ENCODE data around the gene CD160.
"Not testable (repeated sequence)": the region's sequence is repeated elsewhere in the genome, so short reads cannot be mapped to it uniquely, and the experiment has no call there.

CD160 gene

DNA sequence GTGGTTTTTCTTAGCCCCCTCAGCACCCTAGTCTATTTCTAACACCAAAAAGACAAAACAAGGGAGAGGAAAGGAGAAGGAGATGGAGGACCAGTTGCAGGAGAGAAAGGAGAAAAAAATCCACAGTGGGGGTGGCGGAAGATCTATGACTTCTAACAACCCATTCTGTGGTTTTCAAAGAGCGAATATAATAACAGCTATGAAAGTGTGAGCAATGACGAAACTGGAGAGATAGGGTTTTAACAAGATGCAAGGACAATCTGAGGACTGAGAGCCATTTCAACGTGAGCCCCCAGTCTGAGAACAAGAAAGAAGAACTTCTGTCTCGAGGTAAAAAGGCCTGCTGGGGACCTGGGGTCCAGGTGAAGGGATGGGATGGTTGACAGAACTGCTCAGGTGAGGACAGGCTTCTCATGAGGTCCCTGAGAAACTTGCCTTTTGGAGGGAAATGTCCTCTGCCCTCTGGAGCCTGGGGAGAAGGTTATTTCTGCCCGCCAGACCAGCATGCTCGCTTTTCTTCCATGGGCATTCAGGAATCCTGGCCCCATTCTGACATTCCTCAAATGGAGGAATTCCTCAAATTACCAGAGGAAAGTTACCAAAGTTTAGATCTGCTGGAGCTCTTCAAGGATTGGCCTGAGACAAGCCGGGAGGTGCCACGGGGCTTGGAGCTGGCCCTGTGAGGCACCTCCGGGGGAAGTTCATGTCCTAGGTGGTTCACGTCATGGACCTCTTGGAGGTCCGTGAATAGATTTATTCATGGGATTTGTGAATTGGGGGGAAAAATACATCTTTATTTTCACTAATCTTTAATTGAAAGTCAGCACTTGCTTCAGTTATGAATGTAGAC lies at the start of gene CD160:
CD160 (plus strand) TSS at position 270 of the 850 bp plus-strand sequence. CDS start 8,829 bp downstream, outside the sequence.
- TF ChIP-seq, protein P1, sequence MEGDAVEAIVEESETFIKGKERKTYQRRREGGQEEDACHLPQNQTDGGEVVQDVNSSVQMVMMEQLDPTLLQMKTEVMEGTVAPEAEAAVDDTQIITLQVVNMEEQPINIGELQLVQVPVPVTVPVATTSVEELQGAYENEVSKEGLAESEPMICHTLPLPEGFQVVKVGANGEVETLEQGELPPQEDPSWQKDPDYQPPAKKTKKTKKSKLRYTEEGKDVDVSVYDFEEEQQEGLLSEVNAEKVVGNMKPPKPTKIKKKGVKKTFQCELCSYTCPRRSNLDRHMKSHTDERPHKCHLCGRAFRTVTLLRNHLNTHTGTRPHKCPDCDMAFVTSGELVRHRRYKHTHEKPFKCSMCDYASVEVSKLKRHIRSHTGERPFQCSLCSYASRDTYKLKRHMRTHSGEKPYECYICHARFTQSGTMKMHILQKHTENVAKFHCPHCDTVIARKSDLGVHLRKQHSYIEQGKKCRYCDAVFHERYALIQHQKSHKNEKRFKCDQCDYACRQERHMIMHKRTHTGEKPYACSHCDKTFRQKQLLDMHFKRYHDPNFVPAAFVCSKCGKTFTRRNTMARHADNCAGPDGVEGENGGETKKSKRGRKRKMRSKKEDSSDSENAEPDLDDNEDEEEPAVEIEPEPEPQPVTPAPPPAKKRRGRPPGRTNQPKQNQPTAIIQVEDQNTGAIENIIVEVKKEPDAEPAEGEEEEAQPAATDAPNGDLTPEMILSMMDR (IDR thresholded peaks at IDR 0.05) = no peak
- H2AFZ ChIP-seq = no peak within 1 kb of the TSS

DNA sequence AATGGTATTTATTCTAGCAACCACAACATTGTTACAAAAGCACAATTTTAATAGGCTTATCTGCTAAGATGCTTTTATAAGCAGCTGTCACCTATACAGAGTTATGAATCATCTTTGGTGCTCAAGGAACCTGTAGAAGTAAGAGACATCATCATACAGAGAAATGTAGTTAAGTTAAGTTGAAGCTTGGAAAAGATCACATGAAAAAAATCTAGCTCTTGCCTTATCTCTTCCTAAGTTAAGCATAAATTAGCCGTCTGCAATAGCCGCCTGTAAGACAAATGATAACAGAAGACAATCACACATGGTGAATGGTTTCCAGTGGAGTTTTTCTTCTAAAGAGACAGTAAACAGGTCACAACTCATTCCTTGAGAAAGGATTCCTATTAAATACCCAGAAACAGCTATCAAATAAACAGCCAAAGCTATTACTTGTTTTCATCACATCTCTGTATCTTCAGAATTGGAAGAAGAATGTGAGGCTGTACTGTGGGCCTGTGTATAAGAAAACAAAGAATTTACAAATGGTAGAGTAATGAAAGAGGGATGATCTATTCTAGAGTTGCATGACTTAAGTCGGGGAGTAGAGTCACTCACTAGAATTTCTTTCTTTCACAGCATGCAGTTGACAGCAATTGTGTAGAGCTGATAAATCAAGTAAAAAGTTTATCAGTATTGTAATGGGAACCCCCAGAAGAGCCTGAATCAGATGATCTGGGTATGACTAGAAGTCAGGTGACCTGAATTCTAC lies 48.1 kb upstream of the CD160 start:
- H3K9ac ChIP-seq; H3K4me1 ChIP-seq; H3K9me3 ChIP-seq (ENCODE audit: control insufficient read depth, low read length); H3K4me2 ChIP-seq (ENCODE audit: low read length); H3K36me3 ChIP-seq (ENCODE audit: control insufficient read depth, insufficient read depth, low read length); H3K27me3 ChIP-seq (ENCODE audit: control insufficient read depth, insufficient read depth, low read length); H3K79me2 ChIP-seq; H3K4me3 ChIP-seq (ENCODE audit: low read depth, low read length); H2AFZ ChIP-seq; H3K27ac ChIP-seq: not testable (repeated sequence)

More for the DNA sequence above, at the start of gene CD160:
- H3K79me2 ChIP-seq = no peaks in the 10 kb centered on the region
- H3K9me3 ChIP-seq (ENCODE audit: control insufficient read depth, low read length) = no peaks in the 10 kb centered on the region
- no peak within 1 kb of the TSS for H3K27ac ChIP-seq
- H3K36me3 ChIP-seq (ENCODE audit: control insufficient read depth, insufficient read depth, low read length) = no peaks in the 10 kb centered on the region
- H3K9ac ChIP-seq = no peak within 1 kb of the TSS
- H3K4me2 ChIP-seq (ENCODE audit: low read length) = no peak within 1 kb of the TSS
- no peaks in the 10 kb centered on the region for H3K27me3 ChIP-seq (ENCODE audit: control insufficient read depth, insufficient read depth, low read length)
- H3K4me1 ChIP-seq = no peaks in the 10 kb centered on the region
- no peak within 1 kb of the TSS for H3K4me3 ChIP-seq (ENCODE audit: low read depth, low read length)

GRCh38 chr1:145673217-145673616 lies 46.1 kb upstream of the CD160 start:
- H3K4me2 ChIP-seq (ENCODE audit: low read length); H3K36me3 ChIP-seq (ENCODE audit: control insufficient read depth, insufficient read depth, low read length); H3K27ac ChIP-seq; H3K4me1 ChIP-seq; H3K4me3 ChIP-seq (ENCODE audit: low read depth, low read length); H3K9me3 ChIP-seq (ENCODE audit: control insufficient read depth, low read length); H3K27me3 ChIP-seq (ENCODE audit: control insufficient read depth, insufficient read depth, low read length); H3K79me2 ChIP-seq; H2AFZ ChIP-seq; H3K9ac ChIP-seq: not testable (repeated sequence)

- H3K36me3 ChIP-seq (ENCODE audit: control insufficient read depth, insufficient read depth, low read length); H2AFZ ChIP-seq; H3K27me3 ChIP-seq (ENCODE audit: control insufficient read depth, insufficient read depth, low read length); H3K4me1 ChIP-seq; H3K9me3 ChIP-seq (ENCODE audit: control insufficient read depth, low read length); H3K4me2 ChIP-seq (ENCODE audit: low read length); H3K9ac ChIP-seq; H3K79me2 ChIP-seq; H3K27ac ChIP-seq; H3K4me3 ChIP-seq (ENCODE audit: low read depth, low read length): not testable (repeated sequence)
These were observed 34.4 kb upstream of the CD160 start for GRCh38 chr1:145684858-145685257.

GRCh38 chr1:145686078-145686477 lies 33.2 kb upstream of the CD160 start:
- not testable (repeated sequence) for H3K27ac ChIP-seq; H3K79me2 ChIP-seq; H3K36me3 ChIP-seq (ENCODE audit: control insufficient read depth, insufficient read depth, low read length); H3K27me3 ChIP-seq (ENCODE audit: control insufficient read depth, insufficient read depth, low read length); H3K4me3 ChIP-seq (ENCODE audit: low read depth, low read length); H3K9ac ChIP-seq; H3K4me2 ChIP-seq (ENCODE audit: low read length); H3K4me1 ChIP-seq; H2AFZ ChIP-seq; H3K9me3 ChIP-seq (ENCODE audit: control insufficient read depth, low read length)

DNA sequence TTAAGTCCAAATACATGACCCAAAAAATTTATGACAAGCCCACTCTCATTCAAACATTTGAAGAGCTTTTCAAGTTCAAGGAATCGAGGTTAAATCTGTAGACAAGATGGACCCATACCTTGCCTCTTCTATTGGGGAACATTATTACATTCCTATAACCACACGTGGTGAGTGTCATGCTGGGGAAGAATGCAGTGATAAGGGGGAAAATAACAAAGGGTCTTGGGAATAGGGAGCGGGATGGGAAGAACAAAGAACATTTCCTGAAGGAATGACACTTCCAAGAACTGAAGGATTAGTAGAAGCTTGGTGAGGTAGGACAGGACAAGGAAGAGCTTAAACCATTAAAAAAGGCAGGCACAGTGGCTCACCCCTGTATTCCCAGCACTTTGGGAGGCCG lies 31.0 kb upstream of the CD160 start:
- TF ChIP-seq, protein P1 (IDR thresholded peaks at IDR 0.05) = no peak
- Histone ChIP-seq H3K36me3 (ENCODE audit: control insufficient read depth, insufficient read depth, low read length) (no peaks in the 10 kb centered on the region), H3K9ac (no peak overlapping the region), H3K4me1 (no peaks in the 10 kb centered on the region), H3K27ac (no peak overlapping the region), H3K79me2 (no peaks in the 10 kb centered on the region), H3K9me3 (ENCODE audit: control insufficient read depth, low read length) (no peaks in the 10 kb centered on the region), H2AFZ (no peak overlapping the region), H3K4me2 (ENCODE audit: low read length) (no peak overlapping the region), H3K27me3 (ENCODE audit: control insufficient read depth, insufficient read depth, low read length) (no peaks in the 10 kb centered on the region), H3K4me3 (ENCODE audit: low read depth, low read length) (no peak overlapping the region)

Data from parathyroid adenoma (tissue), 2 donors.